Neural progenitor cell (in vitro differentiated cells): ENCODE data around the gene CDKL4. TPM values are rescaled to one million over a fixed set of nuclear protein-coding genes. Genes with fewer than 3 reads are reported as not detected.
"Not testable (repeated sequence)": the region's sequence is repeated elsewhere in the genome, so short reads cannot be mapped to it uniquely, and the experiment has no call there.

Experiments
- DNase-seq: peaks from one replicate; pipeline ENCODE4 v3.0.0-alpha.2; 2016; ENCODE audit warnings: low spot score
- H2AFZ ChIP-seq: fragments of 200-600 bp; sonication (generic); replicated peaks from 2 replicates; pipeline ENCODE4 v1.6.1; 2016; ENCODE audit warnings: antibody characterized with exemption
- H3F3A ChIP-seq: fragments of 200-600 bp; sonication (generic); 2 replicates; pipeline ENCODE4 v1.6.1; 2016; ENCODE audit warnings: antibody characterized with exemption, low read depth
- H3K27ac ChIP-seq: fragments of 200-600 bp; sonication (generic); 2 replicates; pipeline ENCODE4 v1.5.1; 2016; ENCODE audit warnings: mild to moderate bottlenecking
- H3K27me3 ChIP-seq: fragments of 200-600 bp; sonication (generic); 2 replicates; pipeline ENCODE4 v1.6.1; 2016; ENCODE audit warnings: mild to moderate bottlenecking, moderate library complexity
- H3K36me3 ChIP-seq: fragments of 200-600 bp; sonication (generic); 2 replicates; pipeline ENCODE4 v1.5.1; 2016
- H3K4me1 ChIP-seq: fragments of 200-600 bp; sonication (generic); 2 replicates; pipeline ENCODE4 v1.6.1; 2016; ENCODE audit warnings: mixed run types
- H3K4me2 ChIP-seq: fragments of 200-600 bp; sonication (generic); 2 replicates; pipeline ENCODE4 v1.6.1; 2016
- H3K4me3 ChIP-seq: fragments of 200-600 bp; sonication (generic); 2 replicates; pipeline ENCODE4 v1.5.1; 2016
- H3K79me2 ChIP-seq: fragments of 200-600 bp; sonication (generic); 2 replicates; pipeline ENCODE4 v1.6.1; 2016; ENCODE audit warnings: low read depth
- H3K9ac ChIP-seq: fragments of 200-600 bp; sonication (generic); 2 replicates; pipeline ENCODE4 v1.6.1; 2016
- H3K9me3 ChIP-seq: fragments of 200-600 bp; sonication (generic); 2 replicates; pipeline ENCODE4 v1.5.1; 2016; ENCODE audit warnings: low read depth
- H4K20me1 ChIP-seq: fragments of 200-600 bp; sonication (generic); 2 replicates; pipeline ENCODE4 v1.6.1; 2016; ENCODE audit warnings: low read depth
- H3K27ac Mint-ChIP-seq: 3 replicates; pipeline ENCODE4 v1.8.0; 2021; ENCODE audit warnings: mixed read lengths
- H3K27me3 Mint-ChIP-seq: 2 replicates; pipeline ENCODE4 v1.8.0; 2022; ENCODE audit warnings: low read depth, mild to moderate bottlenecking, inconsistent platforms, moderate library complexity, mixed read lengths; ENCODE audit not compliant: insufficient read depth
- H3K36me3 Mint-ChIP-seq: 3 replicates; pipeline ENCODE4 v1.8.0; 2021; ENCODE audit warnings: mixed read lengths
- H3K4me1 Mint-ChIP-seq: 3 replicates; pipeline ENCODE4 v1.8.0; 2021; ENCODE audit warnings: mixed read lengths
- H3K4me3 Mint-ChIP-seq: 3 replicates; pipeline ENCODE4 v1.8.0; 2021; ENCODE audit warnings: mild to moderate bottlenecking, moderate library complexity, mixed read lengths
- H3K9me3 Mint-ChIP-seq: 3 replicates; pipeline ENCODE4 v1.8.0; 2020; ENCODE audit warnings: mixed read lengths
- CTCF ChIP-seq: fragments of 200-600 bp; sonication (generic); IDR thresholded peaks from 2 replicates; pipeline ENCODE4 v1.5.1; 2017; ENCODE audit warnings: antibody characterized with exemption, mild to moderate bottlenecking
- EZH2 ChIP-seq: fragments of 200-600 bp; sonication (generic); IDR thresholded peaks from 2 replicates; pipeline ENCODE4 v1.6.1; 2017; ENCODE audit warnings: antibody characterized with exemption, mild to moderate bottlenecking, moderate library complexity
- EZH2phosphoT487 ChIP-seq: fragments of 200-600 bp; sonication (generic); IDR thresholded peaks from 2 replicates; pipeline ENCODE4 v1.6.1; 2017; ENCODE audit warnings: antibody characterized with exemption
- total RNA-seq: library from RNA; depleted of rRNA; stranded (reverse); fragments of >200 nt; gene quantifications from 2 replicates; pipeline ENCODE4 v1.2.3, GENCODE V29; 2015; ENCODE audit warnings: low replicate concordance

CDKL4 gene
- total RNA-seq, 1 donor from 2014 or later, result not detected

- Histone ChIP-seq H3K27me3 (no peaks in the 10 kb centered on the region), H3K27ac (no peak overlapping the region), H3K4me2 (no peak overlapping the region), H3K79me2 (no peaks in the 10 kb centered on the region), H3K9me3 (no peaks in the 10 kb centered on the region), H3K9ac (no peak overlapping the region), H3K4me3 (no peak overlapping the region), H3K4me1 (peaks cover 8% of the 10 kb centered on the region), H2AFZ (peak overlapping the region; percentile 93), H4K20me1 (no peaks in the 10 kb centered on the region), H3K36me3 (no peaks in the 10 kb centered on the region), H3F3A (no peaks in the 10 kb centered on the region)
- Mint-ChIP-seq H3K9me3 (peaks cover 6% of the 10 kb centered on the region), H3K27ac (no peak overlapping the region), H3K27me3 (no peaks in the 10 kb centered on the region), H3K36me3 (peaks cover 1% of the 10 kb centered on the region), H3K4me3 (no peak overlapping the region), H3K4me1 (peaks cover 5% of the 10 kb centered on the region)
- no peak for DNase-seq
- TF ChIP-seq EZH2phosphoT487 (no peak), CTCF (no peak), EZH2 (no peak)
These were observed 40.4 kb downstream of the CDKL4 start for GRCh38 chr2:39203382-39203781.

- Histone ChIP-seq H3K9me3 (no peaks in the 10 kb centered on the region), H3K27ac (no peak overlapping the region), H3F3A (no peaks in the 10 kb centered on the region), H3K79me2 (no peaks in the 10 kb centered on the region), H2AFZ (no peak overlapping the region), H3K27me3 (no peaks in the 10 kb centered on the region), H3K36me3 (no peaks in the 10 kb centered on the region), H3K9ac (no peak overlapping the region), H3K4me3 (no peak overlapping the region), H3K4me1 (peaks cover 8% of the 10 kb centered on the region), H4K20me1 (no peaks in the 10 kb centered on the region), H3K4me2 (no peak overlapping the region)
- Mint-ChIP-seq H3K9me3 (peaks cover 9% of the 10 kb centered on the region), H3K4me3 (no peak overlapping the region), H3K27ac (no peak overlapping the region), H3K27me3 (no peaks in the 10 kb centered on the region), H3K4me1 (peaks cover 5% of the 10 kb centered on the region), H3K36me3 (peaks cover 1% of the 10 kb centered on the region)
- TF ChIP-seq CTCF (no peak), EZH2 (no peak), EZH2phosphoT487 (no peak)
- DNase-seq, result no peak
These were observed 41.0 kb downstream of the CDKL4 start for GRCh38 chr2:39202639-39203369.

- H4K20me1 ChIP-seq, H2AFZ ChIP-seq, H3K9ac ChIP-seq, DNase-seq, H3K4me3 Mint-ChIP-seq, H3K27me3 ChIP-seq, H3K4me1 Mint-ChIP-seq, H3K27ac Mint-ChIP-seq, H3K36me3 ChIP-seq, H3K27ac ChIP-seq, H3K4me3 ChIP-seq, H3K27me3 Mint-ChIP-seq, H3K9me3 ChIP-seq, H3K4me2 ChIP-seq, H3K36me3 Mint-ChIP-seq, H3K79me2 ChIP-seq, H3K4me1 ChIP-seq, H3F3A ChIP-seq: not testable (repeated sequence)
- H3K9me3 Mint-ChIP-seq, result peaks cover 22% of the 10 kb centered on the region
These were observed 46.8 kb downstream of the CDKL4 start for GRCh38 chr2:39197003-39197402.

GRCh38 chr2:39194686-39195085 is 49.1 kb downstream of the CDKL4 start:
- Histone ChIP-seq H3K27me3 (no peaks in the 10 kb centered on the region), H3K9me3 (no peaks in the 10 kb centered on the region), H3K4me2 (no peak overlapping the region), H3K27ac (no peak overlapping the region), H3K4me1 (no peaks in the 10 kb centered on the region), H3K4me3 (no peak overlapping the region), H3K79me2 (no peaks in the 10 kb centered on the region), H3F3A (no peaks in the 10 kb centered on the region), H2AFZ (no peak overlapping the region), H4K20me1 (no peaks in the 10 kb centered on the region), H3K9ac (no peak overlapping the region), H3K36me3 (no peaks in the 10 kb centered on the region)
- peaks cover 16% of the 10 kb centered on the region for H3K9me3 Mint-ChIP-seq
- no peak overlapping the region for H3K4me3 Mint-ChIP-seq
- no peak for TF ChIP-seq CTCF
- no peak for TF ChIP-seq EZH2phosphoT487
- no peak for TF ChIP-seq EZH2
- no peak for DNase-seq
- H3K4me1 Mint-ChIP-seq, result no peaks in the 10 kb centered on the region
- peaks cover 2% of the 10 kb centered on the region for H3K27me3 Mint-ChIP-seq
- H3K36me3 Mint-ChIP-seq, result no peaks in the 10 kb centered on the region
- H3K27ac Mint-ChIP-seq, result no peak overlapping the region
